Placental epithelial cell (primary cell): ENCODE measurements around the gene MYO5A. TPM values are rescaled to one million over a fixed set of nuclear protein-coding genes. Genes with fewer than 3 reads are reported as not detected.

Experiments
- small RNA-seq: library from RNA; depleted of rRNA; stranded (forward); fragments of <200 nt; gene quantifications from one replicate; pipeline ENCODE3, GENCODE V24; 2012
- total RNA-seq: library from RNA; depleted of rRNA; stranded (reverse); fragments of >200 nt; gene quantifications from 2 replicates; pipeline ENCODE4 v1.2.3, GENCODE V29; 2012

MYO5A gene
- 31.0 and 41.3 TPM in 2 replicates for total RNA-seq

GRCh38 chr15:52528564-52529340, at the start of gene MYO5A:
Gene MYO5A (minus strand): TSS chr15:52528880. CDS start chr15:52528806, 74 bp downstream.

GRCh38 chr15:52568601-52569585, 40.2 kb upstream of the MYO5A start, which contains the start of gene ARPP19:
Gene ARPP19 (minus strand): TSS chr15:52569030. CDS start chr15:52568892, 138 bp downstream.

GRCh38 chr15:52295421-52296001, 233.2 kb downstream of the MYO5A start, which contains the start of gene MYO5C:
Gene MYO5C (minus strand): TSS chr15:52295804. CDS start chr15:52295636, 168 bp downstream.

Small RNA genes within 50 kb of the gene (small RNA-seq; reads per million reads assigned to genes)
- gene MIR1266 = not detected

Other genes starting within 250 kb of the MYO5A start
- gene MYO5C, start 233.1 kb downstream of the MYO5A start, total RNA-seq = under 0.01 and 0.39 TPM in 2 replicates
- 74.2 and 116 TPM in 2 replicates for gene ARPP19, start 40.1 kb upstream of the MYO5A start, total RNA-seq
- gene ATOSA, start 150.5 kb upstream of the MYO5A start, total RNA-seq = 24.2 and 24.7 TPM in 2 replicates